ENCODE data around the gene STS. TPM values are rescaled to one million over a fixed set of nuclear protein-coding genes. Genes with fewer than 3 reads are reported as not detected.

STS gene
- total RNA-seq, 2 experiments from 2014 or later, result 0.47 to 0.50 TPM

DNA sequence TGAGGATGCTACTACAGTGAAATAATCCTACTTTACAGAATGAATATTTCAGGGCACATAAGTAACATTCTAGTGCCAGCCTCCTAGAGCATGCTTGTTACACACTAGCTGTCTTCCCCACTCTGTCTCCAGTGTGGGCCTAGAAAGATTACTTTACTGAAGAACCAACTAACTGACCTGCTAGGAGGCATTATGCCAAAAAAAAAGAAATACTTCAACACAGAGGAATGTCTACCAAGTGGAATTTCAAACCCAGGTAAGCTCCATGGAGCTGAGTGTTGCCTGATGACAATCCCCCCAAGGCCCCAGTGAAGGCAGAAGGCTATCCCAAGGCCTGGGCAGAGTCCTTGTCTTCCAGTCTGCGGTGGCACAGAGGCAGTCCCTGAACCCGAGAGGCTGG is 40.9 kb upstream of the STS start:
- POLR2A ChIA-PET, result no interaction called here
- no peaks in the 10 kb centered on the region for H3K9me3 ChIP-seq (ENCODE audit: control insufficient read depth in 1 of 2, insufficient read depth in 1 of 2, low read length in 2 of 2)

GRCh38 chrX:7108030-7108429 is 39.5 kb upstream of the STS start:
- Mint-ChIP-seq H3K36me3 (ENCODE audit: low read depth) (peaks cover 27% of the 10 kb centered on the region), H3K4me1 (ENCODE audit: low read depth) (peaks cover 41% of the 10 kb centered on the region), H3K9me3 (no peaks in the 10 kb centered on the region), H3K27ac (no peak overlapping the region), H3K4me3 (no peak overlapping the region), H3K27me3 (no peaks in the 10 kb centered on the region)
- ChIA-PET POLR2A (no interaction called here), CTCF (no interaction called here)
- Histone ChIP-seq H3K4me1 (ENCODE audit: insufficient read depth, low read length) (peaks cover 3% of the 10 kb centered on the region), H3K27me3 (ENCODE audit: control insufficient read depth in 1 of 2, insufficient read depth in 2 of 2, low read length in 2 of 2) (no peaks in the 10 kb centered on the region), H3K4me3 (ENCODE audit: low read length) (no peak overlapping the region), H3K9me3 (ENCODE audit: control insufficient read depth in 1 of 2, insufficient read depth in 1 of 2, low read length in 2 of 2) (no peaks in the 10 kb centered on the region), H3K27ac (ENCODE audit: low read depth in 1 of 2, low read length in 2 of 2) (no peak overlapping the region), H3K36me3 (ENCODE audit: insufficient read depth, low read length) (peaks cover 17% of the 10 kb centered on the region)
- intact Hi-C loops (cut with DNase I, micrococcal nuclease), result no loop called here
- TF ChIP-seq, protein P1, sequence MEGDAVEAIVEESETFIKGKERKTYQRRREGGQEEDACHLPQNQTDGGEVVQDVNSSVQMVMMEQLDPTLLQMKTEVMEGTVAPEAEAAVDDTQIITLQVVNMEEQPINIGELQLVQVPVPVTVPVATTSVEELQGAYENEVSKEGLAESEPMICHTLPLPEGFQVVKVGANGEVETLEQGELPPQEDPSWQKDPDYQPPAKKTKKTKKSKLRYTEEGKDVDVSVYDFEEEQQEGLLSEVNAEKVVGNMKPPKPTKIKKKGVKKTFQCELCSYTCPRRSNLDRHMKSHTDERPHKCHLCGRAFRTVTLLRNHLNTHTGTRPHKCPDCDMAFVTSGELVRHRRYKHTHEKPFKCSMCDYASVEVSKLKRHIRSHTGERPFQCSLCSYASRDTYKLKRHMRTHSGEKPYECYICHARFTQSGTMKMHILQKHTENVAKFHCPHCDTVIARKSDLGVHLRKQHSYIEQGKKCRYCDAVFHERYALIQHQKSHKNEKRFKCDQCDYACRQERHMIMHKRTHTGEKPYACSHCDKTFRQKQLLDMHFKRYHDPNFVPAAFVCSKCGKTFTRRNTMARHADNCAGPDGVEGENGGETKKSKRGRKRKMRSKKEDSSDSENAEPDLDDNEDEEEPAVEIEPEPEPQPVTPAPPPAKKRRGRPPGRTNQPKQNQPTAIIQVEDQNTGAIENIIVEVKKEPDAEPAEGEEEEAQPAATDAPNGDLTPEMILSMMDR (IDR thresholded peaks at IDR 0.05), result no peak
- DNase-seq, result no peak
- ATAC-seq (ENCODE audit: poor library complexity), result no peak

More for the DNA sequence above, 40.9 kb upstream of the STS start:
- no peak for DNase-seq
- H3K27me3 Mint-ChIP-seq, result no peaks in the 10 kb centered on the region
- TF ChIP-seq, protein P1 (IDR thresholded peaks at IDR 0.05), result no peak
- Histone ChIP-seq H3K36me3 (ENCODE audit: insufficient read depth, low read length) (peaks cover 17% of the 10 kb centered on the region), H3K27me3 (ENCODE audit: control insufficient read depth in 1 of 2, insufficient read depth in 2 of 2, low read length in 2 of 2) (no peaks in the 10 kb centered on the region), H3K27ac (ENCODE audit: low read depth in 1 of 2, low read length in 2 of 2) (no peak overlapping the region), H3K4me1 (ENCODE audit: insufficient read depth, low read length) (peaks cover 3% of the 10 kb centered on the region), H3K4me3 (ENCODE audit: low read length) (no peak overlapping the region)
- CTCF ChIA-PET, result no interaction called here
- intact Hi-C loops (cut with DNase I, micrococcal nuclease), result no loop called here
- H3K36me3 Mint-ChIP-seq (ENCODE audit: low read depth), result peaks cover 36% of the 10 kb centered on the region
- no peak for ATAC-seq (ENCODE audit: poor library complexity)
- peaks cover 32% of the 10 kb centered on the region for H3K4me1 Mint-ChIP-seq (ENCODE audit: low read depth)
- no peak overlapping the region for H3K4me3 Mint-ChIP-seq
- no peaks in the 10 kb centered on the region for H3K9me3 Mint-ChIP-seq
- no peak overlapping the region for H3K27ac Mint-ChIP-seq

DNA sequence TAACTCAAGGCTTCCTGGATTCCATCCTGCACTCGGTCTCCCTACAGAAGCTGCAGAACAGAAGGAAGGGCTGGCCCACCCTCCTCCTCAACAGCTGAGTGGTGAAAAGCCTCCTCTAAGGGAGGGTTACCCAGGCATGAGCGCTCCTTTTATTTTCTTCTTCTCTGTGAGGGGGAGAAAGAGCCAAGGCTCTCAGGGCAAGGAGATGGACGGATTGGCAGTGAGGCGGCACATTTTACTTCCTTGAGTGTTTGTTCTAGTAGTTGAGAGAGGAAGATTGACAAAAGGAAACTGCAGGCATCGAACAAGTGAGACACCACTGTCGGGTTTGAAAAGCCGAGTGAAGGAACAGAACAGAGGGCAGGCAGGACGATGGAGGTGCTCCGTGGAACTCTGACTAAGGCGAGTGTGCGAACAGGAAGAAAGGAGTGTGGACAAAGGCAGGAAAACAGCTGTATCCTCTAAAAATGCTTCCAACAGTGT is 38.4 kb upstream of the STS start:
- Histone ChIP-seq H3K36me3 (ENCODE audit: insufficient read depth, low read length) (peaks cover 12% of the 10 kb centered on the region), H3K27me3 (ENCODE audit: control insufficient read depth in 1 of 2, insufficient read depth in 2 of 2, low read length in 2 of 2) (no peaks in the 10 kb centered on the region), H3K9me3 (ENCODE audit: control insufficient read depth in 1 of 2, insufficient read depth in 1 of 2, low read length in 2 of 2) (no peaks in the 10 kb centered on the region), H3K27ac (ENCODE audit: low read depth in 1 of 2, low read length in 2 of 2) (no peak overlapping the region), H3K4me1 (ENCODE audit: insufficient read depth, low read length) (peaks cover 3% of the 10 kb centered on the region), H3K4me3 (ENCODE audit: low read length) (no peak overlapping the region)
- TF ChIP-seq, protein P1 (IDR thresholded peaks at IDR 0.05), result no peak
- no peaks in the 10 kb centered on the region for H3K27me3 Mint-ChIP-seq
- POLR2A ChIA-PET, result no interaction called here
- H3K36me3 Mint-ChIP-seq (ENCODE audit: low read depth), result peaks cover 16% of the 10 kb centered on the region
- ATAC-seq (ENCODE audit: poor library complexity) (no peak), DNase-seq (no peak)
- CTCF ChIA-PET, result interaction anchor here (0.5 kb wide), 1 partner anchor 37 kb away, joined by 3 read pairs; no protein-coding TSS in a partner anchor
- intact Hi-C loops (cut with DNase I, micrococcal nuclease), result no loop called here
- H3K4me3 Mint-ChIP-seq, result peak overlapping the region; percentile 67
- H3K4me1 Mint-ChIP-seq (ENCODE audit: low read depth), result peaks cover 40% of the 10 kb centered on the region
- H3K9me3 Mint-ChIP-seq, result no peaks in the 10 kb centered on the region
- peak overlapping the region; percentile 55 for H3K27ac Mint-ChIP-seq
